ENCODE results near the gene SYNGR2. TPM values are rescaled to one million over a fixed set of nuclear protein-coding genes. Genes with fewer than 3 reads are reported as not detected.

The SYNGR2 gene
- total RNA-seq, 1 experiment from 2014 or later, result 169 TPM

- Histone ChIP-seq H3K36me3 (ENCODE audit: control insufficient read depth, insufficient read depth, low read length) (no peaks in the 10 kb centered on the region; the same call in 1 of the 2 replicates), H3K4me3 (ENCODE audit: low read depth, low read length) (peak within 1 kb of the TSS; percentile 87), H3K27me3 (replicated peaks; ENCODE audit: control insufficient read depth, insufficient read depth, low read length) (no peaks in the 10 kb centered on the region), H3K9me3 (no peaks in the 10 kb centered on the region), H3K4me1 (peaks cover 15% of the 10 kb centered on the region)
- ChIA-PET CTCF (interaction anchor here (0.6 to 2.8 kb wide), 16 partner anchors 10 to 235 kb away, joined by 3 to 17 read pairs (median 6); partner anchors contain the start of gene BIRC5), POLR2A (interaction anchor here (0.5 to 3.1 kb wide), 21 partner anchors 9 to 235 kb away, joined by 3 to 16 read pairs (median 5); partner anchors contain the start of gene SYNGR2)
- Mint-ChIP-seq H3K27ac (ENCODE audit: unreplicated experiment) (peak within 1 kb of the TSS; percentile 75), H3K36me3 (ENCODE audit: insufficient read depth, unreplicated experiment) (peaks cover 80% of the 10 kb centered on the region), H3K27me3 (ENCODE audit: insufficient read depth, unreplicated experiment) (no peaks in the 10 kb centered on the region), H3K9me3 (ENCODE audit: unreplicated experiment) (no peaks in the 10 kb centered on the region), H3K4me3 (ENCODE audit: unreplicated experiment) (peak within 1 kb of the TSS; percentile 72), H3K4me1 (ENCODE audit: low read depth, unreplicated experiment) (peaks cover 22% of the 10 kb centered on the region)
- DNase-seq, result peak; percentile 98 to 100
- BruUV-seq (replicated peaks), result no TSS peak
- peak; percentile 65 to 90 for TF ChIP-seq CTCF (IDR thresholded peaks at IDR 0.05; ENCODE audit: insufficient read depth in 1 of 2, low read depth in 1 of 2, low read length in 1 of 2, severe bottlenecking in 1 of 2, unreplicated experiment in 1 of 2)
- intact Hi-C loops (cut with micrococcal nuclease; ENCODE audit: unreplicated experiment), result loop anchor here (2.0 to 5.0 kb wide), 3 partner anchors 18 to 235 kb away; partner anchors contain the start of genes SYNGR2 and TMC6
Measured at GRCh38 chr17:78186692-78187595, 18.6 kb downstream of the SYNGR2 start, which contains the start of the genes AFMID and TK1. AFMID (plus strand) TSS chr17:78187362; CDS start chr17:78187371, 9 bp downstream. TK1 (minus strand) TSS chr17:78187052; CDS start chr17:78186994, 58 bp downstream.

GRCh38 chr17:78196716-78197115 lies 28.3 kb downstream of the SYNGR2 start:
- peaks cover 8% of the 10 kb centered on the region for H3K4me1 Mint-ChIP-seq (ENCODE audit: low read depth, unreplicated experiment)
- TSS peak; percentile 12 for BruUV-seq (replicated peaks)
- no peaks in the 10 kb centered on the region for H3K27me3 ChIP-seq (replicated peaks; ENCODE audit: control insufficient read depth, insufficient read depth, low read length)
- H3K9me3 ChIP-seq, result no peaks in the 10 kb centered on the region
- no peak overlapping the region for H3K27ac Mint-ChIP-seq (ENCODE audit: unreplicated experiment)
- H3K9me3 Mint-ChIP-seq (ENCODE audit: unreplicated experiment), result no peaks in the 10 kb centered on the region
- H3K36me3 ChIP-seq (ENCODE audit: control insufficient read depth, insufficient read depth, low read length), result peaks cover 4% of the 10 kb centered on the region
- peaks cover 56% of the 10 kb centered on the region for H3K36me3 Mint-ChIP-seq (ENCODE audit: insufficient read depth, unreplicated experiment)
- ChIA-PET POLR2A (no interaction called here), CTCF (no interaction called here)
- DNase-seq, result no peak
- H3K27me3 Mint-ChIP-seq (ENCODE audit: insufficient read depth, unreplicated experiment), result no peaks in the 10 kb centered on the region
- no peak for TF ChIP-seq CTCF (IDR thresholded peaks at IDR 0.05; ENCODE audit: insufficient read depth in 1 of 2, low read depth in 1 of 2, low read length in 1 of 2, severe bottlenecking in 1 of 2, unreplicated experiment in 1 of 2)
- H3K4me3 ChIP-seq (ENCODE audit: low read depth, low read length), result no peak overlapping the region
- intact Hi-C loops (cut with micrococcal nuclease; ENCODE audit: unreplicated experiment), result no loop called here
- peaks cover 11% of the 10 kb centered on the region for H3K4me1 ChIP-seq
- no peak overlapping the region for H3K4me3 Mint-ChIP-seq (ENCODE audit: unreplicated experiment)

- intact Hi-C loops (cut with micrococcal nuclease; ENCODE audit: unreplicated experiment), result no loop called here
- H3K27ac Mint-ChIP-seq (ENCODE audit: unreplicated experiment), result no peak overlapping the region
- no peak for TF ChIP-seq CTCF (IDR thresholded peaks at IDR 0.05; ENCODE audit: insufficient read depth in 1 of 2, low read depth in 1 of 2, low read length in 1 of 2, severe bottlenecking in 1 of 2, unreplicated experiment in 1 of 2)
- H3K4me3 ChIP-seq (ENCODE audit: low read depth, low read length), result no peak overlapping the region
- H3K4me1 ChIP-seq, result peaks cover 11% of the 10 kb centered on the region
- no peaks in the 10 kb centered on the region for H3K9me3 ChIP-seq
- ChIA-PET CTCF (interaction anchor here (2.0 kb wide), 1 partner anchor 11 kb away, joined by 17 read pairs; the partner anchor contains the start of genes AFMID and TK1), POLR2A (no interaction called here)
- no peak overlapping the region for H3K4me3 Mint-ChIP-seq (ENCODE audit: unreplicated experiment)
- H3K27me3 Mint-ChIP-seq (ENCODE audit: insufficient read depth, unreplicated experiment), result no peaks in the 10 kb centered on the region
- H3K36me3 Mint-ChIP-seq (ENCODE audit: insufficient read depth, unreplicated experiment), result peaks cover 50% of the 10 kb centered on the region
- peaks cover 4% of the 10 kb centered on the region for H3K36me3 ChIP-seq (ENCODE audit: control insufficient read depth, insufficient read depth, low read length)
- no TSS peak for BruUV-seq (replicated peaks)
- no peaks in the 10 kb centered on the region for H3K27me3 ChIP-seq (replicated peaks; ENCODE audit: control insufficient read depth, insufficient read depth, low read length)
- DNase-seq, result no peak
- no peaks in the 10 kb centered on the region for H3K9me3 Mint-ChIP-seq (ENCODE audit: unreplicated experiment)
- peaks cover 8% of the 10 kb centered on the region for H3K4me1 Mint-ChIP-seq (ENCODE audit: low read depth, unreplicated experiment)
Measured at GRCh38 chr17:78197147-78197832, 28.9 kb downstream of the SYNGR2 start.
